Panc1 (cell line): Measurements from ENCODE around the gene CDH23. TPM values are rescaled to one million over a fixed set of nuclear protein-coding genes. Genes with fewer than 3 reads are reported as not detected.

Source experiments
- ATAC-seq: fragments of 200-7000 bp; cut with Tn5 transposase; 2 replicates; pipeline ENCODE4 v1.9.1; 2020; ENCODE audit warnings: mild to moderate bottlenecking, moderate library complexity
- BruUV-seq: library from RNA; stranded (reverse); fragments of 400-500 nt; replicated peaks from 2 replicates; lab custom pipeline; 2021; lab: Mats Ljungman, UMichigan
- CTCF ChIA-PET: fragments of 300-600 bp; sonication (Branson Sonifier 250); formaldehyde crosslinking; loops from one replicate; lab custom pipeline; 2022; ENCODE audit warnings: antibody characterized with exemption; lab: Charles Lee
- POLR2A ChIA-PET: fragments of 300-600 bp; sonication (Branson Sonifier 250); formaldehyde crosslinking; loops from one replicate; lab custom pipeline; 2022; ENCODE audit warnings: antibody characterized with exemption; lab: Charles Lee
- DNase-seq: peaks from one replicate; pipeline ENCODE4 v3.0.0-alpha.2; 2010; ENCODE audit warnings: low read depth, low spot score
- H3K27ac ChIP-seq: 2 replicates; pipeline ENCODE4 v1.5.1; 2011; ENCODE audit warnings: mild to moderate bottlenecking, low read length, inconsistent platforms
- H3K27me3 ChIP-seq: fragments of 200-500 bp; sonication (Bioruptor generic); 2 replicates; pipeline ENCODE4 v1.6.0; 2014; ENCODE audit warnings: low read length, inconsistent platforms; ENCODE audit not compliant: control insufficient read depth, insufficient read depth
- H3K36me3 ChIP-seq: fragments of 200-500 bp; sonication (Bioruptor generic); 2 replicates; pipeline ENCODE4 v1.5.1; 2014; ENCODE audit warnings: inconsistent platforms, mild to moderate bottlenecking, low read length, moderate library complexity; ENCODE audit not compliant: control insufficient read depth, insufficient read depth
- H3K4me1 ChIP-seq: 2 replicates; pipeline ENCODE4 v1.5.1; 2011; ENCODE audit warnings: inconsistent platforms, mild to moderate bottlenecking, low read length, moderate library complexity; ENCODE audit not compliant: control insufficient read depth, insufficient read depth
- H3K4me3 ChIP-seq, 2 experiments: 2 replicates each; pipeline ENCODE4 v1.5.1; 2011 to 2012; ENCODE audit warnings: low read depth in 2 of 2, low read length in 2 of 2, mild to moderate bottlenecking in 2 of 2, inconsistent platforms in 1 of 2, moderate library complexity in 1 of 2
- H3K9me3 ChIP-seq: fragments of 200-500 bp; sonication (Bioruptor generic); 2 replicates; pipeline ENCODE4 v1.5.1; 2014; ENCODE audit warnings: low read depth, mild to moderate bottlenecking, inconsistent platforms, low read length, moderate library complexity; ENCODE audit not compliant: control insufficient read depth, insufficient read depth
- CTCF ChIP-seq: fragments of 450-650 bp; IDR thresholded peaks from 2 replicates; pipeline ENCODE4 v1.5.1; 2017; ENCODE audit warnings: mild to moderate bottlenecking
- POLR2AphosphoS5 ChIP-seq: IDR thresholded peaks from 2 replicates; pipeline ENCODE4 v1.6.1; 2012; ENCODE audit warnings: mild to moderate bottlenecking, low read depth, low read length, moderate library complexity
- REST ChIP-seq, 2 experiments: IDR thresholded peaks; 2 replicates each; pipeline ENCODE4 v1.6.1; 2011 to 2012; ENCODE audit warnings: low read depth in 2 of 2, control low read depth in 1 of 2, low read length in 1 of 2, mild to moderate bottlenecking in 1 of 2, moderate library complexity in 1 of 2; ENCODE audit not compliant: insufficient read depth in 1 of 2
- SIN3A ChIP-seq: IDR thresholded peaks from 2 replicates; pipeline ENCODE4 v1.6.1; 2012; ENCODE audit warnings: low read depth, mild to moderate bottlenecking, low read length, moderate library complexity, borderline replicate concordance; ENCODE audit not compliant: insufficient read depth
- TCF7L2 ChIP-seq: IDR thresholded peaks from 2 replicates; pipeline ENCODE4 v1.6.1; 2011; ENCODE audit warnings: mild to moderate bottlenecking, low read depth, low read length, inconsistent platforms
- in situ Hi-C: cut with HindIII; loops from 2 replicates; pipeline ENCODE4 v1.10.0; 2016; ENCODE audit warnings: low sequenced_read_pairs, low pct_unique_long_range_greater_than_20kb
- intact Hi-C: fragments of 100-400 bp; cut with micrococcal nuclease; formaldehyde crosslinking; loops from one replicate; pipeline ENCODE4 v1.10.0; 2022; ENCODE audit not compliant: unreplicated experiment
- total RNA-seq: library from RNA; stranded (reverse); gene quantifications from one replicate; pipeline ENCODE4 v1.2.1, GENCODE V29; 2021; ENCODE audit not compliant: unreplicated experiment

The CDH23 gene
- total RNA-seq, 1 experiment from 2014 or later = 2.7 TPM

GRCh38 chr10:71444284-71445054 lies 47.7 kb downstream of the CDH23 start:
- no peak for ATAC-seq
- DNase-seq = no peak
- H3K9me3 ChIP-seq = no peaks in the 10 kb centered on the region
- ChIA-PET CTCF (no interaction called here), POLR2A (interaction anchor here (0.6 kb wide), 1 partner anchor 16 kb away, joined by 3 read pairs; no protein-coding TSS in a partner anchor)
- no peak overlapping the region for H3K27ac ChIP-seq
- H3K4me3 ChIP-seq = no peak overlapping the region
- no peaks in the 10 kb centered on the region; the same call in 1 of the 2 replicates for H3K4me1 ChIP-seq
- in situ Hi-C loops (no loop called here), intact Hi-C loops (no loop called here)
- no TSS peak for BruUV-seq
- no peaks in the 10 kb centered on the region for H3K27me3 ChIP-seq
- no peaks in the 10 kb centered on the region for H3K36me3 ChIP-seq
- no peak for TF ChIP-seq CTCF

GRCh38 chr10:71447676-71448075 lies 51.0 kb downstream of the CDH23 start:
- POLR2A ChIA-PET = no interaction called here
- in situ Hi-C loops (no loop called here), intact Hi-C loops (no loop called here)
- no peaks in the 10 kb centered on the region for H3K9me3 ChIP-seq
- TF ChIP-seq REST (IDR thresholded peaks at IDR 0.05; ENCODE audit: insufficient read depth in 1 of 2, low read depth in 2 of 2, low read length in 1 of 2) (no peak), CTCF (no peak), POLR2AphosphoS5 (no peak), TCF7L2 (no peak), SIN3A (no peak)
- H3K4me1 ChIP-seq = no peaks in the 10 kb centered on the region
- no TSS peak for BruUV-seq
- ATAC-seq (no peak), DNase-seq (no peak)
- no peaks in the 10 kb centered on the region for H3K36me3 ChIP-seq
- CTCF ChIA-PET = interaction anchor here (1.0 kb wide), 1 partner anchor 122 kb away, joined by 4 read pairs; no protein-coding TSS in a partner anchor
- H3K27ac ChIP-seq = no peak overlapping the region
- no peaks in the 10 kb centered on the region for H3K27me3 ChIP-seq
- H3K4me3 ChIP-seq = no peak overlapping the region
